Vagina (tissue), 2 donors: ENCODE measurements around the gene HECTD4. TPM values are rescaled to one million over a fixed set of nuclear protein-coding genes. Genes with fewer than 3 reads are reported as not detected.

Experiments
- DNase-seq, 2 donors: peaks; one replicate each; pipeline ENCODE4 v3.0.0-alpha.2; 2017; ENCODE audit errors: extremely low spot score in 2 of 2
- H3K27ac ChIP-seq: fragments of 200-600 bp; sonication (generic); one replicate; pipeline ENCODE4 v1.5.1; 2019
- H3K27me3 ChIP-seq: fragments of 200-600 bp; sonication (generic); one replicate; pipeline ENCODE4 v1.5.1; 2019
- H3K36me3 ChIP-seq, 2 donors: fragments of 200-600 bp; sonication (generic); one replicate each; pipeline ENCODE4 v1.5.1; 2017 to 2019
- H3K4me1 ChIP-seq: fragments of 200-600 bp; sonication (generic); one replicate; pipeline ENCODE4 v1.5.1; 2019
- H3K4me3 ChIP-seq, 2 donors: fragments of 200-600 bp; sonication (generic); 1 replicate in 1 of 2; 2 replicates in 1 of 2; pipeline ENCODE4 v1.5.1; 2016 to 2019
- H3K9me3 ChIP-seq: fragments of 200-600 bp; sonication (generic); one replicate; pipeline ENCODE4 v1.5.1; 2019
- CTCF ChIP-seq, 3 experiments: fragments of 450-650 bp in 2 of 3; fragments of 200-600 bp in 1 of 3; sonication (generic) in 1 of 3; IDR thresholded peaks; one replicate each; pipeline ENCODE4 v1.5.1; 2017 to 2019; ENCODE audit warnings: antibody characterized with exemption in 3 of 3, mild to moderate bottlenecking in 2 of 3, moderate library complexity in 2 of 3
- POLR2A ChIP-seq, 2 donors: fragments of 450-650 bp; IDR thresholded peaks; one replicate each; pipeline ENCODE4 v1.6.1; 2017; ENCODE audit warnings: antibody characterized with exemption in 2 of 2, mild to moderate bottlenecking in 2 of 2, moderate library complexity in 2 of 2
- POLR2AphosphoS5 ChIP-seq, 2 donors: sonication (generic); formaldehyde crosslinking; IDR thresholded peaks; one replicate each; pipeline ENCODE4 v1.9.0; 2017; ENCODE audit warnings: antibody characterized with exemption in 2 of 2, mild to moderate bottlenecking in 2 of 2, low read depth in 1 of 2; ENCODE audit not compliant: insufficient read depth in 1 of 2
- intact Hi-C: fragments of 100-400 bp; cut with DNase I; formaldehyde crosslinking; loops from one replicate; pipeline ENCODE4 v1.15.1; 2023
- total RNA-seq: library from RNA; depleted of rRNA; stranded (reverse); fragments of >200 nt; gene quantifications from one replicate; pipeline ENCODE4 v1.2.3, GENCODE V29; 2016

Gene HECTD4
- total RNA-seq, 1 donor from 2014 or later: 79.6 TPM

GRCh38 chr12:112207397-112207924, 174.8 kb downstream of the HECTD4 start:
- no peak overlapping the region for H3K4me3 ChIP-seq
- peaks cover 0 to 88% of the 10 kb centered on the region in 2 donors for H3K36me3 ChIP-seq
- intact Hi-C loops: no loop called here
- TF ChIP-seq POLR2A (IDR thresholded peaks at IDR 0.05) (no peak), CTCF (IDR thresholded peaks at IDR 0.05) (no peak)
- no peak for DNase-seq
- H3K4me1 ChIP-seq: no peaks in the 10 kb centered on the region
- H3K27ac ChIP-seq: no peak overlapping the region
- H3K27me3 ChIP-seq: no peaks in the 10 kb centered on the region
- H3K9me3 ChIP-seq: no peaks in the 10 kb centered on the region

- H3K27ac ChIP-seq: no peak overlapping the region
- no peaks in the 10 kb centered on the region for H3K27me3 ChIP-seq
- H3K4me1 ChIP-seq: no peaks in the 10 kb centered on the region
- DNase-seq: no peak
- H3K4me3 ChIP-seq: no peak overlapping the region
- TF ChIP-seq CTCF (IDR thresholded peaks at IDR 0.05) (no peak), POLR2AphosphoS5 (IDR thresholded peaks at IDR 0.05; ENCODE audit: insufficient read depth in 1 of 2, low read depth in 1 of 2) (no peak), POLR2A (IDR thresholded peaks at IDR 0.05) (no peak)
- H3K9me3 ChIP-seq: no peaks in the 10 kb centered on the region
- peaks cover 0 to 87% of the 10 kb centered on the region in 2 donors for H3K36me3 ChIP-seq
- intact Hi-C loops: no loop called here
Measured at GRCh38 chr12:112206944-112207343, 175.3 kb downstream of the HECTD4 start.

- peaks cover 0 to 61% of the 10 kb centered on the region in 2 donors for H3K36me3 ChIP-seq
- no peak for TF ChIP-seq CTCF (IDR thresholded peaks at IDR 0.05)
- H3K4me3 ChIP-seq: no peak overlapping the region
- no peaks in the 10 kb centered on the region for H3K4me1 ChIP-seq
- intact Hi-C loops: loop anchor here (10.0 kb wide), 1 partner anchor 186 kb away; the partner anchor contains the start of gene HECTD4
- H3K27me3 ChIP-seq: no peaks in the 10 kb centered on the region
- H3K27ac ChIP-seq: no peak overlapping the region
- DNase-seq: no peak
- H3K9me3 ChIP-seq: no peaks in the 10 kb centered on the region
Measured at GRCh38 chr12:112199136-112199535, 183.1 kb downstream of the HECTD4 start.

GRCh38 chr12:112198120-112198733, 184.0 kb downstream of the HECTD4 start:
- no peaks in the 10 kb centered on the region for H3K9me3 ChIP-seq
- peaks cover 0 to 61% of the 10 kb centered on the region in 2 donors for H3K36me3 ChIP-seq
- no peak overlapping the region for H3K27ac ChIP-seq
- H3K27me3 ChIP-seq: no peaks in the 10 kb centered on the region
- H3K4me3 ChIP-seq: no peak overlapping the region
- intact Hi-C loops: loop anchor here (10.0 kb wide), 1 partner anchor 187 kb away; the partner anchor contains the start of gene HECTD4
- TF ChIP-seq POLR2AphosphoS5 (IDR thresholded peaks at IDR 0.05; ENCODE audit: insufficient read depth in 1 of 2, low read depth in 1 of 2) (no peak), CTCF (IDR thresholded peaks at IDR 0.05) (peak; percentile 20 to 46 (median 37))
- DNase-seq: no peak
- no peaks in the 10 kb centered on the region for H3K4me1 ChIP-seq

- intact Hi-C loops: loop anchor here (10.0 kb wide), 1 partner anchor 188 kb away; the partner anchor contains the start of gene HECTD4
- DNase-seq: no peak
- no peak overlapping the region for H3K4me3 ChIP-seq
- H3K36me3 ChIP-seq: peaks cover 0 to 65% of the 10 kb centered on the region in 2 donors
- H3K4me1 ChIP-seq: peaks cover 11% of the 10 kb centered on the region
- H3K9me3 ChIP-seq: no peaks in the 10 kb centered on the region
- H3K27me3 ChIP-seq: no peaks in the 10 kb centered on the region
- TF ChIP-seq POLR2AphosphoS5 (IDR thresholded peaks at IDR 0.05; ENCODE audit: insufficient read depth in 1 of 2, low read depth in 1 of 2): no peak
- no peak for TF ChIP-seq CTCF (IDR thresholded peaks at IDR 0.05)
- no peak for TF ChIP-seq POLR2A (IDR thresholded peaks at IDR 0.05)
- H3K27ac ChIP-seq: no peak overlapping the region
Measured at GRCh38 chr12:112196196-112196875, 185.9 kb downstream of the HECTD4 start.
